Fibroblast of skin of left biceps (primary cell): Measurements from ENCODE around the gene RNF215.
"Not testable (repeated sequence)": the region's sequence is repeated elsewhere in the genome, so short reads cannot be mapped to it uniquely, and the experiment has no call there.

Experiments
- DNase-seq, 2 experiments: peaks; one replicate each; pipeline ENCODE4 v3.0.0-alpha.2; 2013; ENCODE audit warnings: low read depth in 2 of 2

Gene RNF215

DNA sequence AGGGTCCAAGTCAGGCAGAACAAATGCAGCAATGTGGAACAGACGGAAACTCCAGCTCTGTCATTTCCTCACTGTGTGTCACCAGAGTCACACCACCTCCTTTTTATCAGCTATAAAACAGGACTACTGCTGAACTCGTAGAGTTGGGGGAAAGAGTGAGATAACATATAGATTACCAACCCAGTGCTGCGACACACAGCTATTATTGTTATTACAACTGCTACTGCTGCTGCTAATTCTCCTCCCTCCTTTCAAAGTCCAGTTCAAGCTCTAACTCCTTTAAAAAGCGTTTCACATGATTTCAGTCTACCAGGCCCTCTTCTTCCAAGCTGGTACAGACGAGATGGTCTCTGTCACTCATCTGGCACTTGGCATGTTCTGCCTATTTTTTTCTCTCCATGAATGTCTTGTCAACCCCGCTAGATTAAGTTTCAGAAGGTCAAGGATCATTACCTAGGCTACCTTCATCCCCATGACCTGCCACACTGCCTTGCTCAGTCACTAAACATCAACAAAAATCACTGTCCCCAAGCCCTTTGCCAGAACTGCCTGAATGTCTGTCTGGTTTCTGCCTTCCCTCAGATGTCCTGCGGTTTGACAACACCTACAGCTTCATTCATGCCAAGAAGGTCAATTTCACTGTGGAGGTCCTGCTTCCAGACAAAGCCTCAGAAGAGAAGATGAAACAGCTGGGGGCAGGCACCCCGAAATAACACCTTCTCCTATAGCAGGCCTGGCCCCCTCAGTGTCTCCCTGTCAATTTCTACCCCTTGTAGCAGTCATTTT is 34.7 kb upstream of the RNF215 start:
- DNase-seq = no peak

DNA sequence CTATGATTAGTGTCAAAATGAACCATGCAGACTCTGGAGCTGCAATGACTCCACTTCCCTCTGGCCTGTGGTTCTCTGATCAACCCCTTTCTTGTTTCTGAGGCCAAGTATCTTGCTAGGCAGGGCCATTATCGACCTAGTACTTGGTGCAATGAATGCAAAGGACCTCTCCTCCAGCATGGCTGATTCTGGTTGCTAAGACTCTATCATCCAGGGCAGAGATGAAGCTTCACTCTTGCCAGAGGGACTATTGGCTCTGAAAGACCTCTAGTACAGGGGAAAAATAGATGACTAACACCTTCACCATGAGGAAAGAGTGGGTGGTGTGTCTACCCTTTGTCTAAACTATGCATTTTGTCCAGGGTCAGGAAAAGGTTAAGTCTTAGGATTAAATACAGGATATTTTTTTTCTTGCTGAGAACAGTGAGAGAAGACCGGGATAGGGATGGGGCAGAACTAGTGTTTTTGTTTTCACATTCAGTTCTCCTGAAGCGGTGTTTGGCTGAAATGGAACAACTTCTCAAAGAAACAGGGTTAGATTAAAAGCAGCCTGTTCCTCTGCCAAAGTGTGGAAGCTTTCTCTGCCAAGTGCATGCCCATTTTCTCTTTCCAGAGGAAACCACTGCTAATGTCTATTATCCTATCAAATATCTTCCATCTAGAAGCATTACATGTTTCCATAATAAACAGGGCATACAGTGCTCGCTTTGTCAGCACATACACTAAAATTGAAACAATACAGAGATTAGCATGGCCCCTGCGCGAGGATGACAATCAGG is 33.3 kb upstream of the RNF215 start:
- no peak for DNase-seq

DNA sequence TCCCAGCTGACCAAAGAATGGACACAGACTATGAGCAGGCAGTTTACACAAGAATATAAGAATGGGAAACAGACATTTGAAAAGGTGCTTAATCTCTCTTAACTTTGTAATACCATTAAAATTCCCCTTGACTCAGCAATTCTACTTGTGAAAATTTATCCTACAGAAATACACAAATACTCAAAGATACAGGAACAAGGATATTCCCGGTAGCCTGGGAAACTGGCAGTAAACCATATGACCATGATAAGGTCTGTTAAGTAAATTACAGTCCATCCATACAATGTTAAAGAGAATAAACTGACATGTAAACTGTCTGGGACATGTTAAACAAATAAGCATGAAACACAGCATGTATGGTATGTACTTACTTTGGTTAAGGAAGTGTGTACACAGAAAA is 29.6 kb upstream of the RNF215 start:
- no peak for DNase-seq

DNA sequence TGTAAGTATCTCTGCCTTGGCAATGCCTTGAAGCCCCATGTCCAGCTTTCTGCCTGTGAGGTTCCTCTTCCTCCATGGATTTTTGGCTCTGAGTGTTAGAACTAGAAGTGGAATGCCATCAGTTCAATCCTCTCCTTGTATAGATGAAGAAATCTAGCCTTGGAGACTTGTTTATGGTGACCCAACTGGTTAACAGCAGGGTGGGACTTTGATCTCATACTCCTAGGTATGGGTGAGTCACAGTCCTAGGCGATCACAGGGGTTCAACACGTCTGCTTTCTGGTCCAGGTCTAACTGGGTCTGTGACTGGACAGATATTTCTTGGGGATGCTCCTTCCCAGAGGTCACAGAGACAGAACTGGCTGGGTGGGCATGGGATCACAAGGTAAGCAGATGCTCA is 29.2 kb upstream of the RNF215 start:
- no peak for DNase-seq

DNA sequence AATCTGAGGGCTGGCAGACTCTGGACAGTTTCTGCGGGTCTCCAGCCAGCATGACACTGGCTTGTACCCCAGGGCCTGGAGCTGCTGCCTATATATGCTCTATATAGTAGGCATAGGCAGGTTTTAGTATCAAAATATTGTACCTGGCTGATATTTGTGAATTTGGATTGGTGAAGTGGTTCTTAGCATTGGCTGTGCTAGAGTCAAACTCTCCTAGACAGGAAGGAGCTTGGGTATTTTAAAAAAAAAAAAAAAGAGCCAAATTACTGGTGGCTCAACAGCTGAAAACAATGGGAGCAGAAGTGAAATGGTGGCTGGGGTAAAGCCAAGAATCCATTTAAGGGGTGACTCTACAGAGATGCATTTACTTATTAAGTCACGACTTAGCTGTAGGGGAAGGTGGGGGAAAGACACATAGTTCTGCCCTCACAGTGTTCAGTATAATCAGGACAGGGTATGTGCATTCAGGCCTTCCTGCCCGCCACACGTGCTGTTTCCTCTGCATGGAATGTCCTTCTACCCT is 27.4 kb upstream of the RNF215 start:
- no peak for DNase-seq

DNA sequence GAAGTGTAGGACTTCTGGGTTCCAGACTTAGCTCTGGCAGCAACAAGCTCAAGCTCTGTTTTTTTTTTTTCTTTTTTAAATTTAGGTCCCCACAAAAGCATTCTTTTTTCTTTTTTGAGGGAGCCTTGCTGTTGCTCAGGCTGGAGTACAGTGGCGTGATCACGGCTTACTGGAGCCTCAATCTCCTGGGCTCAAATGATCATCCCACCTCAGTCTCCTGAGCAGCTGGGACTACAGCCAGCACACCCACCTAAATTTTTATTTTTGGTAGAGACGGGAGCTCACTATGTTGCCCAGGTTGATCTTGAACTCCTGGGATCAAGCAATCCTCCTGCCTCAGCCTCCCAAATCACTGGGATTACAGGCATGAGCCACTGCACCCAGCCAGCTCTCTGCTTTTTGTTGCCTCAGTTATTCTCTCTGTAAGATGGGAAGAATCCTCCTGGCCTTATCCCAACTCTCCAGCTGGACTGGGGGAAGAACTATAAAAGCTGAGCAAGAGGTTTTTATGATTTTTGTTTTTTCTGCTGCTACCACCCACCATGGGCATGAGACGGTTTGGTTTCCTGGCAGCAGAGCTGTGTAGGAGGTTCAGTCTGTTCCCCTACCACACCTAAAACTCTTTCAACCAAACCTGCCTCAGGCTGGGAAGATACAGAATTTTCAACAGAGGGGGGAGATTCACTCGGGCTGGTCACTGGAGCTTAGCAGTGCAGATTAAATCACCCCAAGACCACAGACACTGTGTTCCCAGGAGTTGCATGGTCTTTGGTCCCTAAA is 26.7 kb upstream of the RNF215 start:
- DNase-seq = no peak

DNA sequence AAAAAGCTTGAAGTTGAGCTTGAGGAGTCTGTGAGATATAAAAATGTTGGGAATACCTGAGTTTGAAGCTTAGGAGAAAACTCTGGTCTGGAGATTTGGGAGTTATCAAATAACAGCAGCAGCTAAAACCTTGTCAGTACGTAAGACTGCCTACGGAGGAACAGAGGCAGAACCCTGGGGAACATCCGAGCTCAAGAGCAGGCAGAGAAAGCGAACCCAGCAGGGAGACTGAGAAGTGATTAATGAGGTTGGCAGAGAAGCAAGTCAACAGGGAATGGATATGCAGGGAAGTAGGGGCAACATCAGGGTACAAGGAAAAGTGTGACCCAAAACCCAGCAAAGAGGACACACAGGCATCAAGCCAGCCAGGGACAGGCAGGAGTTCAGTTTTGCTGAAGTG is 25.8 kb upstream of the RNF215 start:
- DNase-seq = no peak

DNA sequence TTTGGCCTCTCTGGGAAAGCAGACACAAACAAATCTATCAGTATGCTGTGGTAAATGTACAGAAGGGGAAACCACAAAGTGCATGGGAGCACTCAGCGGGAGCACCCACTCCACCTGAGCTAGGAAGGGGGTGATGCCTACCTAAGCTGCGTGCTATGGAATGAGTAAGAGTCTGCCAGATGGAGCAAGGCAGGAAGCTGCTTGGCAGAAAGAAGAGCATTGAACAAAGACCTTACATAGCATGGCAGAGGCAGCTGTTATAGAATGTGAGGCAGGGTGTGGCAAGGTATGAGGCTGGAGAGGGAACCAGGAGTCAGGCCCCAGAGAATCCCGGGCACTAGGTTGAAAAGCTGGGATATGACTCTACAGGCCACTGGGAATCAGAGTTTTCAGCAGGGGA is 24.6 kb upstream of the RNF215 start:
- DNase-seq = no peak

DNA sequence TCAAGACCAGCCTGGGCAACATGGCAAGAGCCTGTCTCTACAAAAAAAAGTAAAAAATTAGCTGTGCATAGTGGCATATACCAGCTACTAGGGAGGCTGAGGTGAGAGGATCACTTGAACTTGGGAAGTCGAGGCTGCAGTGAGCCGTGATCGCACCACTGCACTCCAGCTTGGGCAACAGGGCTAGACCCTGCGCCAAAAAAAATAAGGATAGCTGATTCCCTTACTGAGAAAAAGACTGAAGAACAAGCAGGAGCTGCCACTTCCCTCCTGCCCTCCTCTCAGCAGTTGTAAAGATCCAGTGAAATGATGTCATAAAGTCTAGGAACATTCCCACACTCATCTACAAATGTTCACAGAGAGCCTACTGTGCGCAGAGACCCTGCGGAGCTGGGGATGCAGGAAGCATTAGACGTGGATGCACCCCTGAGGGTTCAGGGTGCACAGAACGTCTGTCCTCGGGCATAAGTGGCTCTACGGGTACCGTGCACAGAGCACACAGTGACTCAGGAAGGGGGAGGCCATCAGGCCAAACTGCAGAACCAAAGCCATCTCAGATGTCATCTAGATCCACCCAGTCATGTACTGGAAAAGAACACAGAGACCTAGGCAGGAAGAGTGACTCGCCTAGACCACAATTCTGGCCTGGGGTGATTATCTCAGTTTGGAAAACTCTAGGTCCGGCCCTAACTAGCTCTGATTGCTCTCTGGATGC is 21.3 kb upstream of the RNF215 start:
- no peak for DNase-seq

DNA sequence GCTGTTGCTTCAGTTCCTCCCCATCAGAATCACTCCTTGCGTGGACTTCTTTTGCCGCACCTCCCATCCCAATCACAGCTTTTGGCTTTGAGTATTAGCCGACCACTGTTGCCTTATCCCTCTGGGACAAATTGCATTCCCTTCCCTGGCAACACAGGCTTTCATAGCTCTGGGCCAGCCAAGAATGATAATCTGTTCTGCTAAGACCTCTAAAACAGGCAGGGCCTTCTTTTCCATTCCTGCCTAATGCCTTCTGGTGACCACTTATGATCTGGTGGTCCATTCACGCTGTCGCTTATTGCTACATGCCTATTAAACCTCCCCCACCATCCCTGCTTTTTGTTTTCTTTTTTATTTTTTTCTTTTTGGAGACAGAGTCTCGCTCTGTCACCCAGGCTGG is 19.2 kb upstream of the RNF215 start:
- no peak for DNase-seq

DNA sequence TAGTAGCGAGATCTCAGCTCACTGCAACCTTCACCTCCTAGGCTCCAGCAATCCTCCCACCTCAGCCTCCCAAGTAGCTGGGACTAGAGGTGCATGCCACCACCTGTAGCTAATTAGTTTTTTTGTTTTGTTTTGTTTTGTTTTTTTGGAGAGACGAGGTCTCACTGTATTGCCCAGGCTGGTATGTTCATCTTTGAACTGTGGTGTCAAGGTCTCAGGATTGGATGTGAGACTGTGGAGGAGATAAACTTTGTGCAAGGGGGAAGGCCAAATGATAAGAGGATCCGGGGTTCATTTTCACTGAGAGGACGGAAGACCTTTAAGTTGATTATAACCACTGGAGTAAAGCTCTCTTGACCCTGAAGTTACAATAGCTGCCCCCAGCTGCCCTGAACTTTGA is 18.5 kb upstream of the RNF215 start:
- DNase-seq = no peak

DNA sequence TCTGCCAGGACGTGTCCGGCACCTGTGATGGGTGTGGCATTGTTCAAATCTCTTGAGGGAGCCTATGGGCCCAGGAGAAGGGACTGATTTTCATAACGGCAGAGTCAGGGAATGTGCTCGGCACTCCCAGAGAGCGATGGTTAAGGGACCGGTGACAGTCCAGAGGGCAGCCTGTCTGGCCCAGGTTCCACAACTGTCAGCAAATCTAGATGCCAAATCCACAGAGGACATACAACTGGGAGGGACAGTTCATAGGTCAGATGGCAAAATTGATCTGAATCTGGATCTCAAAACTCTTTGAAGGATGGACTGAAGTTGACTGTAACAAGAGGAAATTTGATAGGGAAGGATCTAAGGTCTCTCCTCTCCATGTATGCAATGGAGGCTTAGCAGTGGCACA is 17.1 kb upstream of the RNF215 start:
- DNase-seq = no peak

DNA sequence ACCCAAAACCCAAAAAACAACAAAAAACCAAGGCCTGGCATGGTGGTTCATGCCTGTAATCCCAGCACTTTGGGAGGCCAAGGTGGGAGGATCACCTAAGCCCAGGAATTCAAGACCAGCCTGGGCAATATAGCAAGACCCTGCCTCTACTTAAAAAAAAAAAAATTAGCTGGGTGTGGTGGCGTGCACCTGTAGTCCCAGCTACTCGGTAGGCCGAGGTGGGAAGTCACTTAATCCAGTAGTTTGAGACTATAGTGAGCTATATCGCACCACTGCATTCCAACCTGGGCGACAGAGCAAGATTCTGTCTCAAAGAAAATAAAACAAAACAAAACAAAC is 15.5 kb upstream of the RNF215 start:
- not testable (repeated sequence) for DNase-seq

DNA sequence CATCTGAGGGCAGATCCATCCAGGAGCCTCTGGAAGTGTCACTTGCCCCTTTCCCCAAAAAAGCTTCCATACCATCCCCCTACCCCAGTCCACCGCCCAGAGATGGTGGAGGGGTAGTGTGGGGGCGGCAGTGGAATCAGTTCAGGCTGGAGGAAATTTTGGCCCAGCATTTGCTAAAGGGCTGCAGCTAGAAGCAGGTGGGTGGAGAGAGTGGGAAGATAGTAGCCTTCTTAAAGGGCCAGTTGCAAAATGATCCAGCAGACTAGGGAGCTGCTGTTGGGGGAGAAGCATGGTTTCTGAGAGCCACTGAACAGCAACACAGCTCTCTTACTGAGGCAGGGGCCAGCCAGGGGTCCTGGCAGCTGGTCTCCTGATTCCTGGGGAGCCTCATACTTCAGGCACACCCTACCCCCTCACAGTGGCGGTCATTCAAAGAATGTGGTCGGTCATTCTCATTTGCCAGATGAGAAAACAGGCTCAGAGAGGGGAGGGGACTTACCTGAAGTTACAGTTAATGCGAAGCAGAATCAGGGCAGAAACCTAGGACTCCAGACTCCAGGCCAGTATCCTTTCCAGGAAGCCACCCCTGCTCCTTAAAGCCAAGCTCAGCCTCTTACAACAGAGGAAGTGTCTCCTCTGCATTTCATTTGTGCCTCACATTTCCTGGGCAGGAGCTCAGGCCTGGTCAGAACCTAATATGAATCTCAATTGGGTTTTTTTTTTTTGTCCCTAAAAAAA is 15.0 kb upstream of the RNF215 start:
- DNase-seq = no peak

DNA sequence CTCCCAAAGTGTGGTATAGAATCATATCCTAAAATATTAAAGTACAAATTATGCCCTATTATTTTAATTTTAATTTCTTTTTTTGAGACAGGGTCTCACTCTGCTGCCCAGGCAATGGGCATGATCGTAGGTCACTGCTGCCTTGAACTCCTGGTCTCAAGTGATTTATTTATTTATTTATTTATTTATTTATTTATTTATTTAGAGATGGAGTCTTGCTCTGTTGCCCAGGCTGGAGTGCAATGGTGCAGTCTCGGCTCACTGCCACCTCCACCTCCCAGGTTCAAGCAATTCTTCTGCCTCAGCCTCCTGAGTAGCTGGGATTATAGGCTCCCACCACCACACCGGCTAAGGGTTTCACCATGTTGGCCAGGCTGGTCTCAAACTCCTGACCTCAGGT is 13.8 kb upstream of the RNF215 start:
- DNase-seq = not testable (repeated sequence)

DNA sequence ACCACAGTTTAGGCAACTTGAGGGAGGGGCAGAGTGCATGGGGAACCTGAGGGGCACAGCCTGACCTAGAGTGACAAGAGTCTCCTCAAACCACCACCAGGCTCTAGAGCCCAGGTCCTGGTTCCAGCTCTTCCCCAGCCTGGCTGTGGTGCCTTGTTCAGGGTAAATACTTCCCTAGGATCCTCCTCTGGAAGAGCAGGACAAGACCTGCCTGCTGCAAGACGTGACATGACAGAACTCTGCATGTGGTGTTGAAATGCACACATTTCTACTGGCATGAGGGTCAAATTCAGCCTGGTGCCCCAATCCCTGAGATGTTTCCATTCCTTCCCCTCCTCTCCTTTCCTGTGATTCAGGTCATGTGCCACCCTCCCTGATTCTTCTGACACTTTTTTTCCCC is 12.9 kb upstream of the RNF215 start:
- no peak for DNase-seq

DNA sequence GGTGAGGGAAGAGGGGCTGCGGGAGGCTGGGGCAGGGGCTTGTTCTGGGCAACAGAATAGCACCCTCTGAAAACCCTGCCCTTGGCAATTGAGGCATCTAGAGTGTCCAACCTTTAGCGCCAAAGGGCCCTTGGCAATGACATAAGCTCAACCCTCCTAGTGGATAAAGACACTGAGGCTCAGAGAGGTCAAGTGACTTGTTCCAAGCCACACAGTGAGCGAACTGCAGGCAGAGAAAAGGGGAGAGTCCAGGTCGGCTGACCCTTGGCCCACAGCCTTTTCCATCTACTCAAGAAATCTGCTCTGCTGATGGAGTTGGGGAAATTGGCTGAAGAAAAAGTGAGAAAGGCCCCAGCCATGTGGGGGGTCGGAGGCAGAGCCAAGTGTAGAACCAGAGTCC is 12.5 kb upstream of the RNF215 start:
- DNase-seq = no peak

DNA sequence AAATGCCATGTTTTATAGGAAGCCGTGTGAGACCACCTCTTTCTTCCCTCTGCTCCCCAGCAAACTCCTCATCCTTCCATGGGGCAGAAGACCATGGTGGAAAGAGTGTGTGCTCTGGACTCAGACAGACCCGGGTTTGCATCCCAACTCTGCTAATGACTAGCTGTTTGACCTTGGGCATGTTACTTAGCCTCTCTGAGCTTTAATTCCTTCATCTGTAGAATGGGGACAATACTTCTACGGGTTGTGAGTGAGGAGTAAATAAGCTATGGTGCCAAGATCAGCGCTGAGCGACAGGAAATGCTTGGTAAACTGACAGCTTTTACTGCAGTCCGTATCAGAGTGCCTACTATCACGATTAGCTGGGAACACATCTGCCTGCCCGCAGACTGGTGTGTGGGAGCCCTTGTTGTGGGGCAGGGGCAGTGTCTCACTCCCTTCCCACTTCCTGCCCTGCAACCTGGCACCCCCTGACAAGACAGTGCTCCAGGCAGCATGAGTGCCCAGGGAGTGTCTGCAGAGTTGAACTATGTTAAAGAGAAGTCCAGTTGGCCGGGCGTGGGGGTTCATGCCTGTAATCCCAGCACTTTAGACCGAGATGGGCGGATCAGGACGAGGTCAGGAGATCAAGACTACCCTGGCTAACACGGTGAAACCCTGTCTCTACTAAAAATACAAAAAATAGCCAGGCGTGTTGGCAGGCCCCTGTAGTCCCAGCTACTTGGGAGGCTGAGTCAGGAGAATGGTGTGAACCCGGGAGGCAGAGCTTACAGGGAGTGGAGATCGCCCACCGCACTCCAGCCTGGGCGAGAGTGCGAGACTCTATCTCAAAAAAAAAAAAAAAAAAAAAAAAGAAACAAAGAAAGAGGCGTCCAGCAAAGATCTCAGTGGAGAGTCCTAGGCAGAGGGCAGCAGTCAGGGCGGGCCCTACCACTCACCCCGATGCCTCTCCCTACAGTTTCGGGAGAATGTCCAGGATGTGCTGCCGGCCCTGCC is 11.8 kb upstream of the RNF215 start:
- DNase-seq = no peak

DNA sequence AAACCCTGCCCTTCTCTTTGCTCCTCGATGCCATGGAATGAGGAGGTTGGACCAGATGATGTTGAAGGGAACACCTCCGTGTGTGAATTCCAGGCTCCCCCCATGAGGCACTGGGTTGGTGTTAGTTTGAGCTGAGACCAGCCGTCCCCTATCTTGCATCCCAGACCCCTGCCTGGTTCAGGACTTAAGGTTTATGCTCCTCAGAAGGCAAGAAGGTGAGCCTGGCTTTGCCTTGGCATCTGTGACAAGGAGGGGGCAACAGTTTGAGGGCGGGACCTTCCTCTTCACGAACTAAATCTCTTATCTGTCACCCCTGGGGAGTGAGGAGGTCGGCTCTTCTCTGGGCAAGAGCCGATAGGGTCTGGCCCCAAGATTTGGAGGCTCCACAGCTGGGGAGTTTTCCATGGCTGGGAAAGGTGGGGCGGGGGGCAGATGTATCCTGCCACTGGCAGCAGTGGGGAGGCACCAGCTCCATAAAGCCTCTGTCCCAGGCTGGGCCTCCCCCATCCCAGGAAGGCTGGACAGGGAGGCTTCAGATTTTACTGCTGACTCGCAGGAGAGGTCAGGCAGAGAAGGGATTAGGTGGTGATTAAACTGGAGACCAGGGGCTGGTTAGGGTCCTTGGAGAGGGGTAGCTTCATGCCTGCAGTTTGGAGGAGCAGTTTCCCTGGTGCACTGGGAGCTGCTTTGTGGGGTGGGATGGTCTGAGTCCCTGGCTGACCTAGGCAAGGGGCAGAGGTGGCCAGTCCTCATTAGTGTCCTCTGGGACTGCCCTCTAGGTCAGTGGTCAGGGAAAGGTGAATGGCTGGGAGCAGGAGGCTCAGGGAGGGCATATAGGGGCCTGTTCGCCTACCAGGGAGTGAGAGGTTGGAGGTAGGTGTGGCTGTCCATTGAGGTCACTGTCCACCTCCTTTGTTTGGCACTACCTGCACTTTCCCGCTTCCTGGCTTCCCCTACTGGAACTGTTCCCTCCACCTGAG is 10.7 kb upstream of the RNF215 start:
- no peak for DNase-seq
